IgD-negative memory B cell (primary cell): Measurements from ENCODE around the gene SSC5D. TPM values are rescaled to one million over a fixed set of nuclear protein-coding genes. Genes with fewer than 3 reads are reported as not detected.
A peak's percentile ranks its signal among the peaks of the same experiment; 100 is the strongest.

Source experiments
- H3K27ac Mint-ChIP-seq, 3 donors: one replicate each; pipeline ENCODE4 v1.8.0; 2020 to 2022; ENCODE audit warnings: mild to moderate bottlenecking in 3 of 3, mixed read lengths in 3 of 3, moderate library complexity in 1 of 3
- H3K27me3 Mint-ChIP-seq: one replicate; pipeline ENCODE4 v1.8.0; 2021; ENCODE audit warnings: mixed read lengths
- H3K36me3 Mint-ChIP-seq: one replicate; pipeline ENCODE4 v1.8.0; 2020; ENCODE audit warnings: mild to moderate bottlenecking, mixed read lengths
- H3K4me1 Mint-ChIP-seq, 3 donors: one replicate each; pipeline ENCODE4 v1.8.0; 2020 to 2022; ENCODE audit warnings: mixed read lengths in 3 of 3, mild to moderate bottlenecking in 1 of 3
- H3K4me3 Mint-ChIP-seq, 4 donors: one replicate each; pipeline ENCODE4 v1.8.0; 2020 to 2022; ENCODE audit warnings: mild to moderate bottlenecking in 4 of 4, mixed read lengths in 4 of 4, moderate library complexity in 3 of 4
- H3K9me3 Mint-ChIP-seq, 3 donors: one replicate each; pipeline ENCODE4 v1.8.0; 2020 to 2021; ENCODE audit warnings: mixed read lengths in 3 of 3, mild to moderate bottlenecking in 1 of 3
- polyA plus RNA-seq: library from polyadenylated mRNA; unstranded; fragments of 300-500 nt; fragmentation: Illumina TruSeq; gene quantifications from one replicate; pipeline ENCODE4 v1.2.3, GENCODE V29; 2021

Gene SSC5D
- polyA plus RNA-seq, 1 donor from 2014 or later = not detected

GRCh38 chr19:55538132-55538531, 49.9 kb downstream of the SSC5D start:
- no peak overlapping the region for H3K27ac Mint-ChIP-seq
- peaks cover 2% of the 10 kb centered on the region for H3K36me3 Mint-ChIP-seq
- peaks cover 0 to 5% (median 3%) of the 10 kb centered on the region in 3 donors for H3K9me3 Mint-ChIP-seq
- no peak overlapping the region for H3K4me3 Mint-ChIP-seq
- no peaks in the 10 kb centered on the region for H3K4me1 Mint-ChIP-seq
- H3K27me3 Mint-ChIP-seq = peaks cover 4% of the 10 kb centered on the region

GRCh38 chr19:55539090-55539984, 51.1 kb downstream of the SSC5D start:
- Mint-ChIP-seq H3K27me3 (peaks cover 4% of the 10 kb centered on the region), H3K4me1 (no peaks in the 10 kb centered on the region), H3K36me3 (no peaks in the 10 kb centered on the region), H3K9me3 (peaks cover 0 to 5% (median 3%) of the 10 kb centered on the region in 3 donors), H3K27ac (no peak overlapping the region), H3K4me3 (no peak overlapping the region)

- Mint-ChIP-seq H3K4me1 (peaks cover 0 to under 1% (median 0%) of the 10 kb centered on the region in 3 donors), H3K27me3 (peaks cover 7% of the 10 kb centered on the region), H3K4me3 (no peak overlapping the region), H3K9me3 (peaks cover 0 to 5% (median 3%) of the 10 kb centered on the region in 3 donors), H3K36me3 (no peaks in the 10 kb centered on the region), H3K27ac (peak overlapping the region in 1 of 3 donors; percentile 83)
These were observed 52.4 kb downstream of the SSC5D start for GRCh38 chr19:55540619-55541018.

GRCh38 chr19:55541091-55541490, 52.9 kb downstream of the SSC5D start:
- Mint-ChIP-seq H3K4me3 (no peak overlapping the region), H3K9me3 (peaks cover 0 to 5% (median 3%) of the 10 kb centered on the region in 3 donors), H3K27ac (no peak overlapping the region), H3K27me3 (peaks cover 10% of the 10 kb centered on the region), H3K4me1 (peaks cover 0 to 3% (median 0%) of the 10 kb centered on the region in 3 donors), H3K36me3 (no peaks in the 10 kb centered on the region)

GRCh38 chr19:55542292-55542855, 54.1 kb downstream of the SSC5D start:
- no peaks in the 10 kb centered on the region for H3K36me3 Mint-ChIP-seq
- H3K4me1 Mint-ChIP-seq = peaks cover 0 to 3% (median 0%) of the 10 kb centered on the region in 3 donors
- no peak overlapping the region for H3K4me3 Mint-ChIP-seq
- peaks cover 13% of the 10 kb centered on the region for H3K27me3 Mint-ChIP-seq
- H3K27ac Mint-ChIP-seq = no peak overlapping the region
- peaks cover 0 to 5% (median 3%) of the 10 kb centered on the region in 3 donors for H3K9me3 Mint-ChIP-seq

GRCh38 chr19:55543567-55543966, 55.3 kb downstream of the SSC5D start:
- Mint-ChIP-seq H3K9me3 (peaks cover 0 to 5% (median 3%) of the 10 kb centered on the region in 3 donors), H3K36me3 (no peaks in the 10 kb centered on the region), H3K4me1 (peaks cover 0 to 3% (median 0%) of the 10 kb centered on the region in 3 donors), H3K4me3 (no peak overlapping the region), H3K27me3 (peaks cover 18% of the 10 kb centered on the region), H3K27ac (no peak overlapping the region)

- Mint-ChIP-seq H3K27ac (no peak overlapping the region), H3K4me3 (no peak overlapping the region), H3K9me3 (peaks cover 0 to 5% (median 3%) of the 10 kb centered on the region in 3 donors), H3K36me3 (no peaks in the 10 kb centered on the region), H3K4me1 (peaks cover 0 to 3% (median 0%) of the 10 kb centered on the region in 3 donors), H3K27me3 (peaks cover 18% of the 10 kb centered on the region)
These were observed 55.8 kb downstream of the SSC5D start for GRCh38 chr19:55544014-55544413.

GRCh38 chr19:55544776-55545439, 56.7 kb downstream of the SSC5D start:
- Mint-ChIP-seq H3K36me3 (no peaks in the 10 kb centered on the region), H3K9me3 (peaks cover 0 to 5% (median 3%) of the 10 kb centered on the region in 3 donors), H3K4me1 (peaks cover 0 to 3% (median 2%) of the 10 kb centered on the region in 3 donors), H3K27ac (no peak overlapping the region), H3K27me3 (peaks cover 18% of the 10 kb centered on the region), H3K4me3 (no peak overlapping the region)

- Mint-ChIP-seq H3K4me1 (peaks cover 0 to 4% (median 3%) of the 10 kb centered on the region in 3 donors), H3K9me3 (peaks cover 0 to 5% (median 3%) of the 10 kb centered on the region in 3 donors), H3K27ac (no peak within 1 kb of the TSS), H3K36me3 (no peaks in the 10 kb centered on the region), H3K4me3 (no peak within 1 kb of the TSS), H3K27me3 (peaks cover 18% of the 10 kb centered on the region)
These were observed 57.2 kb downstream of the SSC5D start, which contains the start of gene SBK3 for GRCh38 chr19:55545443-55545842. SBK3 (minus strand) TSS chr19:55545543; CDS start chr19:55545543, 0 bp downstream.

- H3K36me3 Mint-ChIP-seq = no peaks in the 10 kb centered on the region
- H3K4me3 Mint-ChIP-seq = no peak overlapping the region
- H3K4me1 Mint-ChIP-seq = peaks cover 0 to 4% (median 3%) of the 10 kb centered on the region in 3 donors
- H3K9me3 Mint-ChIP-seq = peaks cover 0 to 5% (median 3%) of the 10 kb centered on the region in 3 donors
- peaks cover 18% of the 10 kb centered on the region for H3K27me3 Mint-ChIP-seq
- no peak overlapping the region for H3K27ac Mint-ChIP-seq
These were observed 57.8 kb downstream of the SSC5D start for GRCh38 chr19:55546011-55546410.

- Mint-ChIP-seq H3K4me3 (no peak overlapping the region), H3K36me3 (no peaks in the 10 kb centered on the region), H3K27ac (no peak overlapping the region), H3K27me3 (peaks cover 19% of the 10 kb centered on the region), H3K9me3 (peaks cover 0 to 1% (median 0%) of the 10 kb centered on the region in 3 donors), H3K4me1 (peaks cover 0 to 4% (median 3%) of the 10 kb centered on the region in 3 donors)
These were observed 58.8 kb downstream of the SSC5D start for GRCh38 chr19:55546822-55547614.

- peak overlapping the region in 1 of 4 donors; percentile 73 for H3K4me3 Mint-ChIP-seq
- no peaks in the 10 kb centered on the region for H3K36me3 Mint-ChIP-seq
- peaks cover 25% of the 10 kb centered on the region for H3K27me3 Mint-ChIP-seq
- no peak overlapping the region for H3K27ac Mint-ChIP-seq
- H3K4me1 Mint-ChIP-seq = peaks cover 0 to 4% (median 3%) of the 10 kb centered on the region in 3 donors
- H3K9me3 Mint-ChIP-seq = no peaks in the 10 kb centered on the region
These were observed 61.5 kb downstream of the SSC5D start for GRCh38 chr19:55549500-55550320.

- H3K4me3 Mint-ChIP-seq = peak overlapping the region in 1 of 4 donors; percentile 73
- H3K9me3 Mint-ChIP-seq = no peaks in the 10 kb centered on the region
- H3K27ac Mint-ChIP-seq = no peak overlapping the region
- no peaks in the 10 kb centered on the region for H3K36me3 Mint-ChIP-seq
- H3K4me1 Mint-ChIP-seq = peaks cover 0 to 4% (median 3%) of the 10 kb centered on the region in 3 donors
- H3K27me3 Mint-ChIP-seq = peaks cover 24% of the 10 kb centered on the region
These were observed 62.0 kb downstream of the SSC5D start for GRCh38 chr19:55550321-55550650.
